ENCODE data around the gene MARCHF2.

The MARCHF2 gene

GRCh38 chr19:8387688-8388611 is 25.2 kb upstream of the MARCHF2 start:
- DNase-seq (ENCODE audit: low read depth, low spot score) = no peak

GRCh38 chr19:8388612-8388958 is 24.5 kb upstream of the MARCHF2 start:
- no peak for DNase-seq (ENCODE audit: low read depth, low spot score)

- DNase-seq (ENCODE audit: low read depth, low spot score) = peak; percentile 100
Observed at GRCh38 chr19:8389891-8390616, 23.1 kb upstream of the MARCHF2 start, which contains the start of gene RAB11B. RAB11B (plus strand) TSS chr19:8390360; CDS start chr19:8390417, 57 bp downstream.

- DNase-seq (ENCODE audit: low read depth, low spot score) = peak; percentile 57
Observed at GRCh38 chr19:8390617-8390981, 22.5 kb upstream of the MARCHF2 start.

GRCh38 chr19:8391198-8392016 is 21.7 kb upstream of the MARCHF2 start:
- DNase-seq (ENCODE audit: low read depth, low spot score) = no peak

GRCh38 chr19:8392017-8392591 is 21.0 kb upstream of the MARCHF2 start:
- DNase-seq (ENCODE audit: low read depth, low spot score) = no peak

GRCh38 chr19:8393192-8393870 is 19.8 kb upstream of the MARCHF2 start:
- no peak for DNase-seq (ENCODE audit: low read depth, low spot score)

- DNase-seq (ENCODE audit: low read depth, low spot score) = no peak
Observed at GRCh38 chr19:8393871-8394250, 19.2 kb upstream of the MARCHF2 start.

- DNase-seq (ENCODE audit: low read depth, low spot score) = no peak
Observed at GRCh38 chr19:8395621-8396082, 17.5 kb upstream of the MARCHF2 start.

- DNase-seq (ENCODE audit: low read depth, low spot score) = no peak
Observed at GRCh38 chr19:8396185-8396562, 16.9 kb upstream of the MARCHF2 start.

GRCh38 chr19:8396563-8397203 is 16.4 kb upstream of the MARCHF2 start:
- no peak for DNase-seq (ENCODE audit: low read depth, low spot score)

- no peak for DNase-seq (ENCODE audit: low read depth, low spot score)
Observed at GRCh38 chr19:8397271-8397670, 15.8 kb upstream of the MARCHF2 start.

- DNase-seq (ENCODE audit: low read depth, low spot score) = no peak
Observed at GRCh38 chr19:8397746-8398310, 15.3 kb upstream of the MARCHF2 start.

- DNase-seq (ENCODE audit: low read depth, low spot score) = no peak
Observed at GRCh38 chr19:8398311-8398771, 14.8 kb upstream of the MARCHF2 start.

GRCh38 chr19:8399681-8400188 is 13.4 kb upstream of the MARCHF2 start:
- DNase-seq (ENCODE audit: low read depth, low spot score) = no peak

- no peak for DNase-seq (ENCODE audit: low read depth, low spot score)
Observed at GRCh38 chr19:8401981-8402411, 11.1 kb upstream of the MARCHF2 start.

GRCh38 chr19:8403098-8403819 is 9.8 kb upstream of the MARCHF2 start:
- no peak for DNase-seq (ENCODE audit: low read depth, low spot score)

- no peak for DNase-seq (ENCODE audit: low read depth, low spot score)
Observed at GRCh38 chr19:8403820-8404109, 9.3 kb upstream of the MARCHF2 start.

GRCh38 chr19:8404391-8405151 is 8.5 kb upstream of the MARCHF2 start:
- no peak for DNase-seq (ENCODE audit: low read depth, low spot score)

Data from brain pericyte (primary cell).